ENCODE results near the gene LUZP2.

DNA sequence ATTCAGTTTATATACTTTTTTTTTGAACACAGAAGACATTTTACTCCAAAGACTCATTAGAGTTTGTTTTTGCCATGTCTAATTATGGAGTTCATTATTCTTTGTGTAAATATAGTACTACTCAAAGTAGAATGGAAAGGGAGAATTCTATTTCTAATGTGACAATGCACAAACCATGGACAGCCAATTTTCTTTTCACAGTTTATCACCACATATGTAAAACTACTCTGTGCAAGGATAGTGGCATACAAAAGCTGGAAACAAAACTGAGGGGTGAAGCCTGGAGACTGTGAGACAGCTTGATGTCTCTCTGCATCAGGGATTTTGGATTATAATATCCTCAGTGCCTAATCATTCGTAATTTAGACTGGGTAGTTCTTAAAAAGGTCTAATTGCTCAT, 75.5 kb downstream of the LUZP2 start:
- TF ChIP-seq GATA2 (IDR thresholded peaks at IDR 0.05; ENCODE audit: low read depth, low read length) (no peak), GATA3 (IDR thresholded peaks at IDR 0.05; ENCODE audit: low read depth, low read length) (no peak)
